HCT116 (cell line): ENCODE results near the gene MYO16.

Source experiments
- POLR2A ChIP-seq: IDR thresholded peaks from 2 replicates; pipeline ENCODE4 v1.7.0; 2011; ENCODE audit warnings: borderline replicate concordance; ENCODE audit not compliant: insufficient read depth, insufficient read length; ENCODE audit errors: extremely low read depth
- RAD21 ChIP-seq: IDR thresholded peaks from 2 replicates; pipeline ENCODE4 v1.6.1; 2012; ENCODE audit warnings: low read depth, mild to moderate bottlenecking
- SP1 ChIP-seq: IDR thresholded peaks from 2 replicates; pipeline ENCODE4 v1.6.1; 2012; ENCODE audit warnings: low read depth

- TF ChIP-seq POLR2A: no peak
- no peak for TF ChIP-seq RAD21
- TF ChIP-seq SP1: no peak
Measured at GRCh38 chr13:109182777-109183465, 553.5 kb downstream of the MYO16 start.
